Body of pancreas (tissue), 4 donors: ENCODE results near the gene KAT2A.

ENCODE experiments used
- POLR2A ChIP-seq, 3 donors: fragments of 450-650 bp; IDR thresholded peaks; one replicate each; pipeline ENCODE4 v1.6.1; 2016; ENCODE audit warnings: antibody characterized with exemption in 3 of 3, mild to moderate bottlenecking in 2 of 3
- TF ChIP-seq, protein P1 (sequence below), 7 experiments: fragments of 450-650 bp in 4 of 7; fragments of 200-600 bp in 3 of 7; sonication (generic) in 3 of 7; IDR thresholded peaks; one replicate each; pipeline ENCODE4 v1.5.1; 2016 to 2019; ENCODE audit warnings: antibody characterized with exemption in 7 of 7

- TF ChIP-seq, protein P1, sequence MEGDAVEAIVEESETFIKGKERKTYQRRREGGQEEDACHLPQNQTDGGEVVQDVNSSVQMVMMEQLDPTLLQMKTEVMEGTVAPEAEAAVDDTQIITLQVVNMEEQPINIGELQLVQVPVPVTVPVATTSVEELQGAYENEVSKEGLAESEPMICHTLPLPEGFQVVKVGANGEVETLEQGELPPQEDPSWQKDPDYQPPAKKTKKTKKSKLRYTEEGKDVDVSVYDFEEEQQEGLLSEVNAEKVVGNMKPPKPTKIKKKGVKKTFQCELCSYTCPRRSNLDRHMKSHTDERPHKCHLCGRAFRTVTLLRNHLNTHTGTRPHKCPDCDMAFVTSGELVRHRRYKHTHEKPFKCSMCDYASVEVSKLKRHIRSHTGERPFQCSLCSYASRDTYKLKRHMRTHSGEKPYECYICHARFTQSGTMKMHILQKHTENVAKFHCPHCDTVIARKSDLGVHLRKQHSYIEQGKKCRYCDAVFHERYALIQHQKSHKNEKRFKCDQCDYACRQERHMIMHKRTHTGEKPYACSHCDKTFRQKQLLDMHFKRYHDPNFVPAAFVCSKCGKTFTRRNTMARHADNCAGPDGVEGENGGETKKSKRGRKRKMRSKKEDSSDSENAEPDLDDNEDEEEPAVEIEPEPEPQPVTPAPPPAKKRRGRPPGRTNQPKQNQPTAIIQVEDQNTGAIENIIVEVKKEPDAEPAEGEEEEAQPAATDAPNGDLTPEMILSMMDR (IDR thresholded peaks at IDR 0.05): no peak
- TF ChIP-seq POLR2A (IDR thresholded peaks at IDR 0.05): no peak
Measured at GRCh38 chr17:42160531-42160910, 39.4 kb upstream of the KAT2A start.
